B cell (primary cell): ENCODE results near the gene ARHGAP4. TPM values are rescaled to one million over a fixed set of nuclear protein-coding genes. Genes with fewer than 3 reads are reported as not detected.
A peak's percentile ranks its signal among the peaks of the same experiment; 100 is the strongest.

ENCODE experiments used
- ATAC-seq: fragments of 200-7000 bp; cut with Tn5 transposase; one replicate; pipeline ENCODE4 v1.10.0; 2021; ENCODE audit warnings: low read depth, mild to moderate bottlenecking, moderate number of reproducible peaks, moderate library complexity
- CTCF ChIA-PET: fragments of 350-600 bp; sonication (Branson Sonifier 250); formaldehyde crosslinking; loops from one replicate; lab custom pipeline; 2021; ENCODE audit warnings: antibody characterized with exemption, inconsistent platforms; lab: Charles Lee
- POLR2A ChIA-PET: fragments of 350-600 bp; sonication (Branson Sonifier 250); formaldehyde crosslinking; loops from one replicate; lab custom pipeline; 2021; ENCODE audit warnings: antibody characterized with exemption; lab: Charles Lee
- DNase-seq: peaks from one replicate; pipeline ENCODE4 v3.0.0; 2013
- H2AFZ ChIP-seq: 2 replicates; pipeline ENCODE4 v1.6.1; 2012; ENCODE audit warnings: mild to moderate bottlenecking, low read depth, low read length; ENCODE audit not compliant: insufficient read depth, poor library complexity, severe bottlenecking
- H3K27ac ChIP-seq, 2 donors: 1 replicate in 1 of 2; 2 replicates in 1 of 2; pipeline ENCODE4 v1.5.1; 2012 to 2013; ENCODE audit warnings: low read length in 2 of 2, mild to moderate bottlenecking in 2 of 2, moderate library complexity in 1 of 2
- H3K27me3 ChIP-seq, 4 experiments: fragments of 200-600 bp in 1 of 4; sonication (generic) in 1 of 4; replicated peaks in 1 of 4; 1 replicate in 2 of 4; 2 replicates in 2 of 4; pipeline versions ENCODE4 v1.6.1 to v1.7.0; 2013 to 2016; ENCODE audit warnings: low read length in 3 of 4, mild to moderate bottlenecking in 2 of 4, mixed read lengths in 1 of 4, moderate library complexity in 1 of 4; ENCODE audit not compliant: insufficient read depth in 4 of 4, control insufficient read depth in 3 of 4; ENCODE audit errors: control extremely low read depth in 1 of 4
- H3K36me3 ChIP-seq, 2 experiments: replicated peaks in 1 of 2; 1 replicate in 1 of 2; 2 replicates in 1 of 2; pipeline versions ENCODE4 v1.6.1 to v1.7.1; 2013; ENCODE audit warnings: low read length in 1 of 2; ENCODE audit not compliant: insufficient read depth in 2 of 2, control insufficient read depth in 1 of 2; ENCODE audit errors: control extremely low read depth in 1 of 2, extremely low read depth in 1 of 2
- H3K4me1 ChIP-seq, 2 donors: fragments of 200-600 bp in 1 of 2; sonication (generic) in 1 of 2; 1 replicate in 1 of 2; 2 replicates in 1 of 2; pipeline versions ENCODE4 v1.5.1 to v1.6.1; 2013 to 2017; ENCODE audit warnings: low read length in 2 of 2; ENCODE audit not compliant: control insufficient read depth in 2 of 2, insufficient read depth in 2 of 2
- H3K4me2 ChIP-seq: replicated peaks from 2 replicates; pipeline ENCODE3; 2012; ENCODE audit warnings: mild to moderate bottlenecking, low read depth, low read length; ENCODE audit not compliant: poor library complexity, severe bottlenecking
- H3K4me3 ChIP-seq, 5 experiments: fragments of 200-600 bp in 1 of 5; sonication (generic) in 1 of 5; 1 replicate in 3 of 5; 2 replicates in 2 of 5; pipeline versions ENCODE4 v1.5.1 to v1.7.0; 2011 to 2016; ENCODE audit warnings: low read length in 4 of 5, mild to moderate bottlenecking in 4 of 5, low read depth in 2 of 5, control low read depth in 1 of 5, moderate library complexity in 1 of 5; ENCODE audit not compliant: insufficient read depth in 1 of 5; ENCODE audit errors: control extremely low read depth in 1 of 5, extremely low read depth in 1 of 5
- H3K79me2 ChIP-seq: fragments of 200-600 bp; sonication (generic); one replicate; pipeline ENCODE4 v1.6.0; 2016; ENCODE audit warnings: low read length; ENCODE audit not compliant: control insufficient read depth, insufficient read depth
- H3K9ac ChIP-seq: fragments of 200-600 bp; sonication (generic); 2 replicates; pipeline ENCODE4 v1.6.1; 2017; ENCODE audit warnings: mild to moderate bottlenecking, low read length, moderate library complexity
- H3K9me3 ChIP-seq, 3 donors: one replicate each; pipeline versions ENCODE4 v1.6.1 to v1.7.1; 2013; ENCODE audit warnings: low read length in 2 of 3; ENCODE audit not compliant: control insufficient read depth in 2 of 3, insufficient read depth in 1 of 3; ENCODE audit errors: control extremely low read depth in 1 of 3
- H4K20me1 ChIP-seq: 2 replicates; pipeline ENCODE4 v1.6.0; 2012; ENCODE audit warnings: mild to moderate bottlenecking, low read length; ENCODE audit not compliant: insufficient read depth, control insufficient read depth, poor library complexity, severe bottlenecking
- H3K27ac Mint-ChIP-seq: one replicate; pipeline ENCODE4 v1.8.0; 2021; ENCODE audit warnings: mixed read lengths
- H3K27me3 Mint-ChIP-seq: one replicate; pipeline ENCODE4 v1.8.0; 2021; ENCODE audit warnings: mixed read lengths
- H3K4me1 Mint-ChIP-seq: one replicate; pipeline ENCODE4 v1.8.0; 2021; ENCODE audit warnings: mixed read lengths
- H3K4me3 Mint-ChIP-seq: one replicate; pipeline ENCODE4 v1.8.0; 2021; ENCODE audit warnings: mixed read lengths
- H3K9me3 Mint-ChIP-seq: one replicate; pipeline ENCODE4 v1.8.0; 2022; ENCODE audit warnings: mixed read lengths; ENCODE audit not compliant: insufficient read depth
- CTCF ChIP-seq: fragments of 200-600 bp; IDR thresholded peaks from one replicate; pipeline ENCODE4 v1.8.0; 2022; ENCODE audit warnings: antibody characterized with exemption, mild to moderate bottlenecking
- EZH2 ChIP-seq: IDR thresholded peaks from 2 replicates; pipeline ENCODE4 v1.6.1; 2012; ENCODE audit warnings: borderline replicate concordance, low read depth, mild to moderate bottlenecking, moderate library complexity, low read length; ENCODE audit not compliant: insufficient read depth, poor library complexity, severe bottlenecking
- WGBS: methylation state at CpG from one replicate; pipeline ENCODE4 v1.1.5; 2013; ENCODE audit warnings: missing lambda C conversion rate; ENCODE audit not compliant: insufficient coverage; 5-methylcytosine and 5-hydroxymethylcytosine counted together
- intact Hi-C: fragments of 100-400 bp; cut with micrococcal nuclease; formaldehyde crosslinking; loops from one replicate; pipeline ENCODE4 v1.10.0; 2022
- polyA plus RNA-seq: library from polyadenylated mRNA; depleted of rRNA; stranded (reverse); fragments of >200 nt; gene quantifications from 2 replicates; pipeline ENCODE4 v1.2.3, GENCODE V29; 2012
- total RNA-seq, 2 donors: library from RNA; stranded (reverse); fragments of 120-200 nt in 1 of 2; gene quantifications; 1 replicate in 1 of 2; 2 replicates in 1 of 2; pipeline versions ENCODE4 v1.2.3 to v1.2.4, GENCODE V29; 2013 to 2022

The ARHGAP4 gene
- total and polyA plus RNA-seq, 2 donors (not counting 1 experiment from before 2014, with no cell fraction given): 242 to 711 TPM

- no peaks in the 10 kb centered on the region for H3K27me3 Mint-ChIP-seq
- peaks cover 46% of the 10 kb centered on the region for H3K4me1 Mint-ChIP-seq
- ChIA-PET CTCF (interaction anchor here (0.7 to 4.0 kb wide), 13 partner anchors 13 to 558 kb away, joined by 3 to 27 read pairs (median 4); partner anchors contain the start of genes ARHGAP4 and IRAK1), POLR2A (interaction anchor here (1.1 to 1.6 kb wide), 4 partner anchors 13 to 402 kb away, joined by 3 to 7 read pairs (median 5); no protein-coding TSS in a partner anchor)
- H3K4me3 ChIP-seq: peak overlapping the region in 4 of 5 experiments; percentile 97 to 99 (median 97)
- intact Hi-C loops: loop anchor here (10.0 kb wide), 1 partner anchor 1024 kb away; no protein-coding TSS in a partner anchor
- peaks cover 0 to 10% of the 10 kb centered on the region in 2 experiments for H3K36me3 ChIP-seq
- peak overlapping the region; percentile 100 for H3K9ac ChIP-seq
- no peaks in the 10 kb centered on the region for H3K9me3 ChIP-seq
- peak overlapping the region; percentile 87 for H3K27ac Mint-ChIP-seq
- no peaks in the 10 kb centered on the region for H3K27me3 ChIP-seq
- H3K4me1 ChIP-seq: peaks cover 49 to 60% of the 10 kb centered on the region in 2 donors
- H3K4me2 ChIP-seq: peak overlapping the region; percentile 70
- no peak for TF ChIP-seq CTCF
- no peak for TF ChIP-seq EZH2
- peaks cover 71% of the 10 kb centered on the region for H3K79me2 ChIP-seq
- no peak overlapping the region for H2AFZ ChIP-seq
- peaks cover 56% of the 10 kb centered on the region for H4K20me1 ChIP-seq
- H3K27ac ChIP-seq: peak overlapping the region; percentile 46 to 49
- ATAC-seq (no peak), DNase-seq (peak; percentile 66)
- H3K4me3 Mint-ChIP-seq: peak overlapping the region; percentile 87
- no peaks in the 10 kb centered on the region for H3K9me3 Mint-ChIP-seq
- WGBS: 0% methylated on average over 7 of the region's 12 CpGs
Measured at GRCh38 chrX:153968754-153969124, 42.7 kb upstream of the ARHGAP4 start.

- peaks cover 0 to 15% of the 10 kb centered on the region in 2 experiments for H3K36me3 ChIP-seq
- H3K27ac Mint-ChIP-seq: peak overlapping the region; percentile 92
- no peak for TF ChIP-seq CTCF
- TF ChIP-seq EZH2: no peak
- no peaks in the 10 kb centered on the region for H3K9me3 ChIP-seq
- ATAC-seq (no peak), DNase-seq (peak; percentile 10)
- intact Hi-C loops: loop anchor here (10.0 kb wide), 1 partner anchor 1023 kb away; no protein-coding TSS in a partner anchor
- no peak overlapping the region for H2AFZ ChIP-seq
- no peaks in the 10 kb centered on the region for H3K27me3 ChIP-seq
- 28% methylated on average over 3 of the region's 9 CpGs for WGBS
- H4K20me1 ChIP-seq: peaks cover 60% of the 10 kb centered on the region
- H3K27me3 Mint-ChIP-seq: no peaks in the 10 kb centered on the region
- H3K9me3 Mint-ChIP-seq: no peaks in the 10 kb centered on the region
- CTCF ChIA-PET: interaction anchor here (0.9 to 4.0 kb wide), 12 partner anchors 13 to 559 kb away, joined by 3 to 27 read pairs (median 4); partner anchors contain the start of genes ARHGAP4, IRAK1 and SLC6A8
- POLR2A ChIA-PET: interaction anchor here (1.1 to 1.6 kb wide), 4 partner anchors 13 to 403 kb away, joined by 3 to 7 read pairs (median 5); no protein-coding TSS in a partner anchor
- peak overlapping the region in 3 of 5 experiments; percentile 38 to 99 (median 97) for H3K4me3 ChIP-seq
- peaks cover 44 to 55% of the 10 kb centered on the region in 2 donors for H3K4me1 ChIP-seq
- peak overlapping the region; percentile 70 for H3K4me2 ChIP-seq
- peaks cover 41% of the 10 kb centered on the region for H3K4me1 Mint-ChIP-seq
- H3K9ac ChIP-seq: peak overlapping the region; percentile 100
- peak overlapping the region; percentile 3 to 46 for H3K27ac ChIP-seq
- peak overlapping the region; percentile 87 for H3K4me3 Mint-ChIP-seq
- peaks cover 73% of the 10 kb centered on the region for H3K79me2 ChIP-seq
Measured at GRCh38 chrX:153968255-153968654, 42.2 kb upstream of the ARHGAP4 start.
